Cardiac muscle cell (in vitro differentiated cells and primary cell): ENCODE results near the gene HS2ST1. TPM values are rescaled to one million over a fixed set of nuclear protein-coding genes. Genes with fewer than 3 reads are reported as not detected.

Experiments
- DNase-seq, 2 donors: peaks; one replicate each; pipeline versions ENCODE4 v3.0.0 to v3.0.0-alpha.2; 2010 to 2017; ENCODE audit warnings: low read depth in 1 of 2, low spot score in 1 of 2
- H3K27ac ChIP-seq: fragments of 200-600 bp; sonication (generic); 2 replicates; pipeline ENCODE4 v1.5.1; 2016
- H3K27me3 ChIP-seq: fragments of 200-600 bp; sonication (generic); 2 replicates; pipeline ENCODE4 v1.6.0; 2016; ENCODE audit warnings: control low read depth
- H3K36me3 ChIP-seq: fragments of 200-600 bp; sonication (generic); 2 replicates; pipeline ENCODE4 v1.5.1; 2016; ENCODE audit warnings: control low read depth
- H3K4me1 ChIP-seq: fragments of 200-600 bp; sonication (generic); 2 replicates; pipeline ENCODE4 v1.8.1; 2017; ENCODE audit warnings: low read depth, mild to moderate bottlenecking, mixed run types
- H3K4me3 ChIP-seq: fragments of 200-600 bp; sonication (generic); 2 replicates; pipeline ENCODE4 v1.5.1; 2016; ENCODE audit warnings: mild to moderate bottlenecking
- H3K9me3 ChIP-seq: fragments of 200-600 bp; sonication (generic); 2 replicates; pipeline ENCODE4 v1.5.1; 2017; ENCODE audit warnings: low read depth, mild to moderate bottlenecking, control low read depth
- CTCF ChIP-seq: IDR thresholded peaks from 2 replicates; pipeline ENCODE4 v1.5.1; 2012; ENCODE audit warnings: low read depth, mild to moderate bottlenecking, low read length
- polyA plus RNA-seq: library from polyadenylated mRNA; unstranded; fragments of >200 nt; fragmentation: Nextera tagmentation; extraction: Ambion mirVana; gene quantifications from 2 replicates; pipeline ENCODE4 v1.2.1, GENCODE V29; 2016
- total RNA-seq: library from RNA; depleted of rRNA; stranded (reverse); fragments of >200 nt; gene quantifications from 2 replicates; pipeline ENCODE4 v1.2.3, GENCODE V29; 2016

HS2ST1 gene
- total and polyA plus RNA-seq, 2 experiments from 2014 or later = 13.9 to 19.0 TPM

- Histone ChIP-seq H3K27ac (no peak overlapping the region), H3K36me3 (no peaks in the 10 kb centered on the region), H3K27me3 (no peaks in the 10 kb centered on the region), H3K4me1 (peaks cover 5% of the 10 kb centered on the region), H3K4me3 (no peak overlapping the region), H3K9me3 (no peaks in the 10 kb centered on the region)
- no peak for DNase-seq
- no peak for TF ChIP-seq CTCF
These were observed 116.6 kb downstream of the HS2ST1 start for GRCh38 chr1:87030740-87031690.

DNA sequence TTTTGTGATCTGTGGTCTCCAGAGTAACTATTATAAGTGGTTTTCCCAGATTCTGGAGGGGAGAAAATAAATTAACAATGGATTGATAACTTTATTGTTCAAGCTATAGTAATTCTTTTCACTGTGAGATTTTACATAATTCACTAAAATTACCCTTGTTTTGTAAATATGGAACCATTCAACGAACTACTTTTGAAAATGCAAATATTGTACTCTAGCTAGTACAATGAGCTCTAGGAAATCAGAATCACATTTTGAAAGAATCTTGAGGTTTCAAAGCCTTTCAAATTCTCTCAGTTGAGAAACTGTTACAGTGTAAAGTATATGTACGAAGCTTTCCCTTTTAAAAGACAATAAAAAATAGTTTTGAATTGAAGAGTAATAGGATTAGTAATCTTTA is 119.9 kb downstream of the HS2ST1 start:
- no peak for TF ChIP-seq CTCF
- DNase-seq = no peak
- Histone ChIP-seq H3K9me3 (no peaks in the 10 kb centered on the region), H3K27me3 (no peaks in the 10 kb centered on the region), H3K36me3 (no peaks in the 10 kb centered on the region), H3K4me3 (no peak overlapping the region), H3K4me1 (no peaks in the 10 kb centered on the region), H3K27ac (no peak overlapping the region)

DNA sequence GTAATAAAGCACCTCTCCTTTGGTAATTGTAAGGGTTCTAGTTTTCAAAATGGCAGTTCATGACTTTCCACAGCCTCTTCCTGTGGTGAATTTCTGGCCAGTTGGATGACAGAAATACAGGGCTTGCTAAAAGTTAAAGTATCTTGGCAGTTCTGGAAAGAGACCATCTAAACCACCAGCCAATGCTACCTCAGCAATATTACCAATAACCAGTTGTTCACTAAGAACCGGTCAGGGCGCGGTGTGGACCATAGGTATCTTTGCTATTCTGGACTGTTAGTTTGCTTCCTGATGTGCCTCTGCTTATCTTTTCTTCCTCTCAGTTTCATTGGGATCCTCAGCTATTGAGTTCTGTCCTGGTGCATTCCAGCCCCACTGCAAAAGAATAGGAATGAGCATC is 124.7 kb downstream of the HS2ST1 start:
- no peaks in the 10 kb centered on the region for H3K9me3 ChIP-seq
- no peak overlapping the region for H3K4me3 ChIP-seq
- H3K4me1 ChIP-seq = no peaks in the 10 kb centered on the region
- no peak for TF ChIP-seq CTCF
- H3K27ac ChIP-seq = no peak overlapping the region
- no peaks in the 10 kb centered on the region for H3K36me3 ChIP-seq
- DNase-seq = no peak
- no peaks in the 10 kb centered on the region for H3K27me3 ChIP-seq

GRCh38 chr1:87042111-87042811 is 127.8 kb downstream of the HS2ST1 start:
- TF ChIP-seq CTCF = no peak
- peak in 1 of 2 donors; percentile 45 for DNase-seq

GRCh38 chr1:87044424-87044823 is 130.0 kb downstream of the HS2ST1 start:
- H3K9me3 ChIP-seq = no peaks in the 10 kb centered on the region
- H3K27ac ChIP-seq = no peak overlapping the region
- no peaks in the 10 kb centered on the region for H3K27me3 ChIP-seq
- no peaks in the 10 kb centered on the region for H3K36me3 ChIP-seq
- no peak for DNase-seq
- no peak for TF ChIP-seq CTCF
- H3K4me3 ChIP-seq = no peak overlapping the region
- H3K4me1 ChIP-seq = no peaks in the 10 kb centered on the region

More at GRCh38 chr1:87042111-87042811, 127.8 kb downstream of the HS2ST1 start:
- Histone ChIP-seq H3K36me3 (no peaks in the 10 kb centered on the region), H3K27ac (no peak overlapping the region), H3K4me1 (no peaks in the 10 kb centered on the region), H3K27me3 (no peaks in the 10 kb centered on the region), H3K9me3 (no peaks in the 10 kb centered on the region), H3K4me3 (no peak overlapping the region)
